GM12865 (cell line): Measurements from ENCODE around the gene TAS1R1.
A peak's percentile ranks its signal among the peaks of the same experiment; 100 is the strongest.

Experiments used
- DNase-seq: peaks from one replicate; pipeline ENCODE4 v3.0.0; 2010; ENCODE audit warnings: low read depth
- H3K4me3 ChIP-seq: 2 replicates; pipeline ENCODE4 v1.5.1; 2011; ENCODE audit warnings: mild to moderate bottlenecking, low read depth, low read length, control low read depth
- TF ChIP-seq, protein P1 (sequence below): IDR thresholded peaks from 2 replicates; pipeline ENCODE4 v1.5.1; 2011; ENCODE audit warnings: low read length, control low read depth, low read depth, inconsistent platforms; ENCODE audit not compliant: insufficient read depth; ENCODE audit errors: missing control alignments

Gene TAS1R1

DNA sequence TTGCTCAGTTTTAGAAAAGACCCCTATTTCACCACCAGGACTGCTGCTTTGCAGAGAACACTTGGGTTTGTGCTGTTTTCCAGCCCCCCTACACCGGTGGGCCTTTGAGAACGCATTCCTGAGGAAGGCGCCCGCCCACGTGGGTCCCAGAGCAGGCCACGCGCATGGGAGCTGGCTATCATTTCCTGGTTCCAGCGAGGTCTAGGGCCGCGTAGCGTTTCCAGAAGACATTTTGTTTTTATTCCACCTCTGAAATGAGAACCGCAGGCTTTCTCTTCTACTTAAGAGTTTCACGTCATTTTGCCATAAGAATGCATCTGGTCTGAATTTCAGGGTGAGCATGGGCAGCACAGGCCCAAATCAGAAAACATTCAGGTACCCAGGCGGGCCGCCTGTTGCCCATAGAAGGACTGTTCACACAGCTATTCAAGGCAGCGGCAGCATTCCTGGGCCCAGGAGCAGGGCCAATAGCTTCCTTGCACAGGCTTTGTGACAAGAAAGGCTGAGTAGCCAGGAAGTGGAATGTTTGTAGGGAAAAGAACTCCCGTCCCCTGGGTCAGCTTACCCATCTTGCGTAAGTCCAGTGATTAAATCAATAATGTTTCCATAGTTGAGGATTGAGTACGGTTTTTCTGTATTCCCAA is 48.9 kb downstream of the TAS1R1 start:
- no peak for DNase-seq
- TF ChIP-seq, protein P1, sequence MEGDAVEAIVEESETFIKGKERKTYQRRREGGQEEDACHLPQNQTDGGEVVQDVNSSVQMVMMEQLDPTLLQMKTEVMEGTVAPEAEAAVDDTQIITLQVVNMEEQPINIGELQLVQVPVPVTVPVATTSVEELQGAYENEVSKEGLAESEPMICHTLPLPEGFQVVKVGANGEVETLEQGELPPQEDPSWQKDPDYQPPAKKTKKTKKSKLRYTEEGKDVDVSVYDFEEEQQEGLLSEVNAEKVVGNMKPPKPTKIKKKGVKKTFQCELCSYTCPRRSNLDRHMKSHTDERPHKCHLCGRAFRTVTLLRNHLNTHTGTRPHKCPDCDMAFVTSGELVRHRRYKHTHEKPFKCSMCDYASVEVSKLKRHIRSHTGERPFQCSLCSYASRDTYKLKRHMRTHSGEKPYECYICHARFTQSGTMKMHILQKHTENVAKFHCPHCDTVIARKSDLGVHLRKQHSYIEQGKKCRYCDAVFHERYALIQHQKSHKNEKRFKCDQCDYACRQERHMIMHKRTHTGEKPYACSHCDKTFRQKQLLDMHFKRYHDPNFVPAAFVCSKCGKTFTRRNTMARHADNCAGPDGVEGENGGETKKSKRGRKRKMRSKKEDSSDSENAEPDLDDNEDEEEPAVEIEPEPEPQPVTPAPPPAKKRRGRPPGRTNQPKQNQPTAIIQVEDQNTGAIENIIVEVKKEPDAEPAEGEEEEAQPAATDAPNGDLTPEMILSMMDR, result no peak
- peak overlapping the region; percentile 64 for H3K4me3 ChIP-seq

DNA sequence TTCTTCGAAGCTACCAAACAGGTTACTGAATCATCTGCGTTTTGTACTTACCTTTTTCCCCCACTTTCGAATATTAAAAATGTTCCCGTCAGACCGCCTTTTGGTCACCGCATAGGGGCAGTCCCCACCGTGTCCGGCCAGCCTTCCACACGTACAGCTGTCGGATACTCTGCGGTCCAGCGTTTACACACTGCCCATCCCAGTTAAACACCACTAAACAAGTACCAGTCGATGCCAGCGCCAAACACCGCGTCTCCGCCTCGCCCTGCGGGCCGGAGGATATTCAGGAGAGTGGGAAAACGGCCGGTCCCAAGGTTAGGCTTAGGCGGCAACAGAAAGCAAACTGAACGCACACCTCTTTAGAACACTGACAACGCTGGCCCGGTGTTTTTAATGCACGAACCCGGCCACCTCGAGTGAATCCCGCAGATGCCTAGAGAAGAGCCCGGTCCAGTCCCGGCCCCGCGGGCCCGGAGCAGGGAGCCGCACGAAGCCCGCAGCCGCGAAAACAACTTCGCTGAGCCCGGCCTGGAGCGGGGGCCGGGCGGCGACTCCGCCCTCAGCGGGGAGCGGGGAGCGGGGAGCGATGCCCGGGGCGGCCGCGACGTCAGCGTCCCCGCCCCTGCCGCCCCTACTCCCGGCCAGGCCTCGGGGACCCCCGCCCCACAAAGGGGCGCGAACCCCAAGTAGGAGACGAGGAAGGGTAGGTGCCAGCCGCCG is 57.7 kb downstream of the TAS1R1 start:
- peak; percentile 29 for DNase-seq
- H3K4me3 ChIP-seq, result peak overlapping the region; percentile 64
- TF ChIP-seq, protein P1, result no peak

DNA sequence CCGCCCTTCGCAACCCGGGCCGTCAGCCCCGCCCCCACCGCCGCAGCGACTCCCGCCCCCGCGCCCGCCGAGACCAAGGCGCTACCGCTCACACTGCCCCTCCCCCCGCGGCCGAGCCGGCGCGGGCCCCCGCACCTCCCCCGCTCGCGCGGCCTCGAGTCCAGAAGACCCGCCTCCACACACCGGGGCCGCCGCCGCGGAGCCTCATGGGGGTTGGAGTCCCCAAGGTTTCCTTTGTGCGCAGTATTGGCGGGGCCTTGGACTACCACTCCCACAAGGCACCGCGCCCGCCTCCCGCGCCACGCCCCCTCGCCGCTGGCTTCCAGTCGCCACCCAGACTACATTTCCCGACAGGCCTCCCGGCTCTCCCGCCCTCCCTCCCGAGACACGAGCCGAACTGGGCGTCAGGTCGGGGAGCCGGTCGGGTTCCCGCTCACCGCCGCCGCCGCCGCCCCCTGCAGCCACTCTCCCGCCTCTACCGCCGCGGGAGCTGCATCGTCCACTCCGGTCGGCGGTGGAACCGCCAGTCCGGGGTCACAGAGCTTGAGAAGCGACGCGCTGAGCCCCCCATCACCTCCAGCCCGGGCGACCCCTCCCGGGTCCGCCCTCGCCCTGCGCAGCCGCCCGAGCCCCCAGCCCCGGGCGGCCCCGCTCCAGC is 58.4 kb downstream of the TAS1R1 start, which contains the start of gene PHF13:
Gene PHF13, plus strand, starts transcription at position 371 of the 658 bp plus-strand sequence. CDS start 336 bp downstream, outside the sequence.
- TF ChIP-seq, protein P1, result no peak
- peak; percentile 100 for DNase-seq
- H3K4me3 ChIP-seq, result peak within 1 kb of the TSS; percentile 79

DNA sequence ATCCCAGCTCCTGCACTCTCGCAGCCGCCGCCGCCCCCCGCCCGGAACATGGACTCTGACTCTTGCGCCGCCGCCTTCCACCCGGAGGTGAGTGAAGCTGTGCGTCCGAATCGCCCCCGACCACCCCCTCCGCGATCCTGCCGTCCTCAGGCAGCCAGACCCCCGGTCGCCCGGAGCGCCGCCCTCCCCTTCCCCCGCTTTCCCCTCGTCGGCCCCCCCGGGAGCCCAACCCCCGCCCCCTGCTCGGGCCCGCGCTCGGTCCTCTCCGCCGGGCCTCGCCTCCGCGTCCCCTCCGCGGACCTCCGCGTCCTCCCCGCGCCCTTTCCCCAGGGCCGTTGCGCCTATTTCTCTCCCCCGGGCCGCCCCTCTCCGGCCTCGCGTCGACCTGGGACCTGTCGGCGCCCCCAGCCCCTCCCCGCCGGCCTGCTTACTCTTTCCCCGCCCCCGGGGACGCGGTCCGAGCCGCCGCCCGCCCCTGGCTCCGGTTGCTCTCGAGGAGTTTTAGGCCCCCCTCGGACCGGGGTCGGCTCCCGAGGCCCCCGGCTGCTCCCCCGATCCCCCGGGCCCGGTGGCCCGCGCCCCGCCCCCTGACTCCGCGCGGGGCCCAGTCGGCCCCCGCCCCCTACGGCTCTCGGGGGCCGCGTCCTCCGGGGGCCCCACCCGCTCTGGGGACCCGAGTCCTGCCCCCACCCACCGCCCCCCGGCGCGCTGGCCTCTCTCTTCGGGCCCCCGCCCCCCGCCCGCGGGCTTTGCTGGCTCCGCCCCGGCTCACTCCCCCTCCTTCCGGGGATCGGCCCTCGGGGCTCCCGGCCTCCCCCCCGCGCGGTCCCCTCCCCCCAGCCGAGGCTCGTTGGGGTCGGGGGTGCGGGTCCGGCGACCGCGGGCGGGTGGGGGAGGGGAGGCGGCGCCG is 59.2 kb downstream of the TAS1R1 start:
- TF ChIP-seq, protein P1, result no peak
- peak; percentile 45 for DNase-seq
- H3K4me3 ChIP-seq, result peak overlapping the region; percentile 79

DNA sequence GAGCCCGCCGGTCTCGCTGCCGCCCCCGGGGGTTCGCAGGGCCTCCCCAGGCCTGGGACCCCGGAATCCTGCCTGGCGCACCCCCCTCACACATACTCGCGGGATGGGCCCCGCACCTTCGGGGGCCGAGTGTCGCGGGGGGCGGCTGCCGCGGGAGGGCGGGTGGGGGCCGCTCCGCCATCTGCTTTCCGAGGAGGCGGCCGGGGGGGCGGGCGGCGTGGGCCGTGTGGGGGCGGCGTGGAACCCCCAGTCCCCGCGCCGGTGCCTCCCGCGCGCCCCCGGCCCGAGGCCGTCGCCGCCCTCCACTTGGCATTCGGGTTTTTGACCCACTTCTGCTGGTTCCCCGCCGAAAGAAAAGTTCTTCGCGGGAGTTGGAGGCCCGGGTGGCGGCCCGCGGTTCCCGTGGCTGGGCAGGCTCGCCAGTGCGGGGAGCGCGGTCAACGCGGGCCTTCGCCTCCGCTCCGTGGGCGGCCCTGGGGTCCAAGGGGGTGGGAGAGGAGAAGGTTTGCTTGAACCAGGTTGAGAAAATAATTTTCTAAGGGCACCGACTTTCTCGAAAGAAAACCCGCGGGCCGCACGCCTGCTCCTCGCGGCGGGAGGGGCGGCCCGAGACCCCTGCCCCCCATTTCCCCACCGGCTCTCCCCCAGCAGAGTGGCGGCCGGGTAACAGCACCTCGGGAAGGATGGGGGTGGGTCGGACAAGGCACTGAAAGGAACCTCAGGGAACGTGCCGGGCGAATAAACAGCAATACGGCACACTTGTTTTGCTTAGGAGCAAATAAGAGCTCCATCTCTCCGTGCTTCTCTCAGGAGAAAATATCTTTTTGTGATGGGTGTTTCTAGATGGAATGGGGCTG is 60.0 kb downstream of the TAS1R1 start:
- no peak for DNase-seq
- TF ChIP-seq, protein P1, result no peak
- H3K4me3 ChIP-seq, result peak overlapping the region; percentile 79
